ENCODE measurements around the gene TERF2IP. TPM values are rescaled to one million over a fixed set of nuclear protein-coding genes. Genes with fewer than 3 reads are reported as not detected.

The TERF2IP gene
- total and polyA plus RNA-seq, 9 of the 15 experiments (the other 6 are each of a cell fraction or from before 2014, with no cell fraction given), result 14.5 to 64.2 (median 47.0) TPM

DNA sequence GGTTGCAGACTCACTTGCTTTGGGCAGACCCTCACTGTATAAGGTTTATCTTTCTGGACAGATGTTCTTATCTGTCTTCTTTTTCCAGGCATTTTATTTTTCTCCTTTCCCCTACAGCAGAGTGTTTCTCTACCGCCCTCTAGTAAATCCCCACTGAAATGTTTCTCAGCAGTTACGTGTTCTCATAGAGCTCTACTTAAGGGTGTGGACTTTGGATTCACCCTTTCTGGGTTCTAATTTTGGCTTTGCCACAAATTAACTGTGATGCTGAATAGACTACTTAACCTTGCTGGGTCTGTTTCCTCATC, 26.4 kb upstream of the TERF2IP start (continued):
- TF ChIP-seq, protein P1, sequence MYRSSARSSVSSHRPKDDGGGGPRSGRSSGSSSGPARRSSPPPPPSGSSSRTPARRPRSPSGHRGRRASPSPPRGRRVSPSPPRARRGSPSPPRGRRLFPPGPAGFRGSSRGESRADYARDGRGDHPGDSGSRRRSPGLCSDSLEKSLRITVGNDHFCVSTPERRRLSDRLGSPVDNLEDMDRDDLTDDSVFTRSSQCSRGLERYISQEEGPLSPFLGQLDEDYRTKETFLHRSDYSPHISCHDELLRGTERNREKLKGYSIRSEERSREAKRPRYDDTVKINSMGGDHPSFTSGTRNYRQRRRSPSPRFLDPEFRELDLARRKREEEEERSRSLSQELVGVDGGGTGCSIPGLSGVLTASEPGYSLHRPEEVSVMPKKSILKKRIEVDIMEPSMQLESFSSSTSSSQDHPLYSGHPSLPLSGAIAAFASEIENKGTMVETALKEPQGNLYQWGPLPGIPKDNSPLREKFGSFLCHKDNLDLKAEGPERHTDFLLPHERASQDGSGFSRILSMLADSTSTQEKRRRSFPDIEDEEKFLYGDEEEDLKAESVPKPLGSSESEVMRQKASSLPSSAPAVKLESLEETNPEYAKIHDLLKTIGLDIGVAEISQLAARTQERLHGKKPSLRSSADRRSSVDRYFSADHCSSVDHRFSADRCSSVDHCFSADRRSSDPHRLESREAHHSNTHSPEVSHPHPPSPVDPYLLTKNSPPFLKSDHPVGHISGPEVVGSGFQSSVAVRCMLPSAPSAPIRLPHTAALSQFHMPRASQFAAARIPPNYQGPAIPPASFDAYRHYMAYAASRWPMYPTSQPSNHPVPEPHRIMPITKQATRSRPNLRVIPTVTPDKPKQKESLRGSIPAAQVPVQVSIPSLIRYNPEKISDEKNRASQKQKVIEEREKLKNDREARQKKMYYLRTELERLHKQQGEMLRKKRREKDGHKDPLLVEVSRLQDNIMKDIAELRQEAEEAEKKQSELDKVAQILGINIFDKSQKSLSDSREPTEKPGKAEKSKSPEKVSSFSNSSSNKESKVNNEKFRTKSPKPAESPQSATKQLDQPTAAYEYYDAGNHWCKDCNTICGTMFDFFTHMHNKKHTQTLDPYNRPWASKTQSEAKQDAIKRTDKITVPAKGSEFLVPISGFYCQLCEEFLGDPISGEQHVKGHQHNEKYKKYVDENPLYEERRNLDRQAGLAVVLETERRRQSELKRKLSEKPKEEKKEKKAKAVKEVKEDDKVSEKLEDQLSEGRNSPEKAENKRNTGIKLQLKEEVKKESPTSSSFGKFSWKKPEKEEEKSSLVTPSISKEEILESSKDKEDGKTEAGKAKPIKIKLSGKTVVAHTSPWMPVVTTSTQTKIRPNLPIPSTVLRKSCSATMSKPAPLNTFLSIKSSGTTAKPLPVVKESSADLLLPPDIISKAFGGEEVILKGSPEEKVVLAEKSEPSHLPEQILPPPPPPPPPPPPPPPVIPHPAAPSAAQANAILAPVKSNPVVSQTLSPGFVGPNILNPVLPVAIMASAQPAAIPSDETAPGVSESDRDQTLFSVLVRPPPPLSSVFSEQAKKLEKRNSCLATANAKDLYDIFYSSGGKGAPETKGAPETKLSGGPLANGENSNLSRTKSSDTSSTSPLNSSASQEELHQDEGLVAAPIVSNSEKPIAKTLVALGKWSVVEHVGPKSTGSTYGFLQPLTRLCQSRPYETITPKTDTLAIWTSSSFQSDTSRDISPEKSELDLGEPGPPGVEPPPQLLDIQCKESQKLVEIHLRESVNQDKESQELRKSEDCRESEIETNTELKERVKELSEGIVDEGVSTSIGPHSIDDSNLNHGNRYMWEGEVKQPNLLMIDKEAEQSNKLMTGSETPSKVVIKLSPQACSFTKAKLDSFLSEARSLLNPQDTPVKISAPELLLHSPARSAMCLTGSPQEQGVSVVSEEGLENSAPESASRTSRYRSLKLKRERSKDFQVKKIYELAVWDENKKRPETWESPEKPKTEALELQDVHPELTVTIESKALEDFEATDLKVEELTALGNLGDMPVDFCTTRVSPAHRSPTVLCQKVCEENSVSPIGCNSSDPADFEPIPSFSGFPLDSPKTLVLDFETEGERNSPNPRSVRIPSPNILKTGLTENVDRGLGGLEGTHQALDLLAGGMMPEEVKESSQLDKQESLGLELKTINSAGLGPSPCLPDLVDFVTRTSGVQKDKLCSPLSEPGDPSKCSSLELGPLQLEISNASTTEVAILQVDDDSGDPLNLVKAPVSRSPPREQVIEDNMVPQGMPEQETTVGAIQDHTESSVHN (IDR thresholded peaks at IDR 0.05; ENCODE audit: borderline replicate concordance in 1 of 2, low read depth in 1 of 2), result no peak
- TF ChIP-seq RUNX1 (IDR thresholded peaks at IDR 0.05; ENCODE audit: low read depth) (no peak), GATAD2A (IDR thresholded peaks at IDR 0.05) (peak; percentile 78; the same call in 1 of the 2 replicates), ZNF384 (IDR thresholded peaks at IDR 0.05; ENCODE audit: low read depth, low read length) (peak; percentile 51; the same call in 1 of the 2 replicates), GTF2E2 (tag; IDR thresholded peaks at IDR 0.05) (no peak), CSDE1 (IDR thresholded peaks at IDR 0.05) (no peak; a peak in 1 of 4 replicates), ZNF143 (CRISPR knock-in tag; IDR thresholded peaks at IDR 0.05) (no peak), ZNF695 (CRISPR knock-in tag; IDR thresholded peaks at IDR 0.05) (no peak), SMARCA5 (IDR thresholded peaks at IDR 0.05) (no peak), HEY1 (CRISPR knock-in tag; IDR thresholded peaks at IDR 0.05; ENCODE audit: borderline replicate concordance) (peak; percentile 51; the same call in 1 of the 2 replicates), SNRNP70 (optimal IDR thresholded peaks at IDR 0.05; ENCODE audit: low read depth, low read length) (no peak), PTRF (tag; IDR thresholded peaks at IDR 0.05) (no peak), ZNF133 (CRISPR knock-in tag; IDR thresholded peaks at IDR 0.05) (no peak)
- TF ChIP-seq, protein P2, sequence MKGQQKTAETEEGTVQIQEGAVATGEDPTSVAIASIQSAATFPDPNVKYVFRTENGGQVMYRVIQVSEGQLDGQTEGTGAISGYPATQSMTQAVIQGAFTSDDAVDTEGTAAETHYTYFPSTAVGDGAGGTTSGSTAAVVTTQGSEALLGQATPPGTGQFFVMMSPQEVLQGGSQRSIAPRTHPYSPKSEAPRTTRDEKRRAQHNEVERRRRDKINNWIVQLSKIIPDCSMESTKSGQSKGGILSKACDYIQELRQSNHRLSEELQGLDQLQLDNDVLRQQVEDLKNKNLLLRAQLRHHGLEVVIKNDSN (CRISPR knock-in tag; IDR thresholded peaks at IDR 0.05), result no peak

All from K562 (cell line).